Activated CD4-positive, alpha-beta T cell treated with anti-CD3 and anti-CD28 coated beads, Interleukin-2, amount 10 ng/mL, durations not matched to agents 24 days and 14 days (primary cell): ENCODE data around the gene MED17. TPM values are rescaled to one million over a fixed set of nuclear protein-coding genes. Genes with fewer than 3 reads are reported as not detected.

ENCODE experiments used
- DNase-seq: peaks from one replicate; pipeline ENCODE4 v3.0.0; 2022
- H3K27ac Mint-ChIP-seq: one replicate; pipeline ENCODE4 v1.8.0; 2022; ENCODE audit warnings: mild to moderate bottlenecking, mixed read lengths
- H3K27me3 Mint-ChIP-seq: one replicate; pipeline ENCODE4 v1.8.0; 2022; ENCODE audit warnings: mixed read lengths
- H3K36me3 Mint-ChIP-seq: one replicate; pipeline ENCODE4 v1.8.0; 2022; ENCODE audit warnings: low read depth, mild to moderate bottlenecking, mixed read lengths
- H3K4me1 Mint-ChIP-seq: one replicate; pipeline ENCODE4 v1.8.0; 2021; ENCODE audit warnings: mixed read lengths
- H3K4me3 Mint-ChIP-seq: one replicate; pipeline ENCODE4 v1.8.0; 2022; ENCODE audit warnings: mild to moderate bottlenecking, moderate library complexity, mixed read lengths
- H3K9me3 Mint-ChIP-seq: one replicate; pipeline ENCODE4 v1.8.0; 2021; ENCODE audit warnings: mixed read lengths
- intact Hi-C: fragments of 100-400 bp; cut with micrococcal nuclease; formaldehyde crosslinking; loops from one replicate; pipeline ENCODE4 v1.15.1; 2023
- total RNA-seq: library from RNA; stranded (reverse); gene quantifications from 2 replicates; pipeline ENCODE4 v1.2.3, GENCODE V29; 2022

The MED17 gene
- total RNA-seq, 1 donor from 2014 or later: 55.1 TPM

DNA sequence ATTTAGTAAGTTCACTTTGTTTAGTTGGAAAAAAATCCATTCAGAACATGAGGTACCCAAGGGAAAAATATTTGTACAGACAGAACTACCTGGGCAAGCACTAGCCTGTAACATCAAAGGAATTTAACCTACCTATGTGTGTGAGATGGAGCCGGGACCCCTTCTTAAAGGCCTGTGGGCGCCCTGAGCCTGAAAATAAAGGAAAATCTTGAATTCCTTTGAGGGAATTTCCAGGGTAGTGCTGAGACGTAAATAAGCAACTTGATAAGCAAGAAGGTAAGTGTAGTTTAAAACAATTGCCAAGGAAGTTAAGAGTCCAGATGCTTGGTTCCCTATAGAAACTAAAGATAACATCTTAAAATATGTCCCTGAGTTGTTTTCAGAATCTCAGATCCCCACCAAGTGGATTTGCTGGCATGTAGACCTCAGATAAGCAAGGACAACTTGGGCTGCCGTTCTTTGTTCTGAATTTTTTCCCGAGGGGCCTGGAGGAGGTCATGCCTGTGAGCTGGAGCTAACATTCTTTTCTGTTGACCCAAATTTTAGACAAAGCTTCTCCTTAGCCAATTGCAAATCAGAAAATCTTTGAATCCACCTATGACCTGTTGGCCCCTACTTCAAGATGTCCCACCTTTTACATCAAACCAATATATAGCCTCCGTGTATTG is 31.0 kb downstream of the MED17 start:
- intact Hi-C loops: no loop called here
- no peaks in the 10 kb centered on the region for H3K27me3 Mint-ChIP-seq
- DNase-seq: no peak
- peaks cover 54% of the 10 kb centered on the region for H3K36me3 Mint-ChIP-seq
- H3K9me3 Mint-ChIP-seq: no peaks in the 10 kb centered on the region
- no peaks in the 10 kb centered on the region for H3K4me1 Mint-ChIP-seq
- H3K4me3 Mint-ChIP-seq: no peak overlapping the region
- no peak overlapping the region for H3K27ac Mint-ChIP-seq

DNA sequence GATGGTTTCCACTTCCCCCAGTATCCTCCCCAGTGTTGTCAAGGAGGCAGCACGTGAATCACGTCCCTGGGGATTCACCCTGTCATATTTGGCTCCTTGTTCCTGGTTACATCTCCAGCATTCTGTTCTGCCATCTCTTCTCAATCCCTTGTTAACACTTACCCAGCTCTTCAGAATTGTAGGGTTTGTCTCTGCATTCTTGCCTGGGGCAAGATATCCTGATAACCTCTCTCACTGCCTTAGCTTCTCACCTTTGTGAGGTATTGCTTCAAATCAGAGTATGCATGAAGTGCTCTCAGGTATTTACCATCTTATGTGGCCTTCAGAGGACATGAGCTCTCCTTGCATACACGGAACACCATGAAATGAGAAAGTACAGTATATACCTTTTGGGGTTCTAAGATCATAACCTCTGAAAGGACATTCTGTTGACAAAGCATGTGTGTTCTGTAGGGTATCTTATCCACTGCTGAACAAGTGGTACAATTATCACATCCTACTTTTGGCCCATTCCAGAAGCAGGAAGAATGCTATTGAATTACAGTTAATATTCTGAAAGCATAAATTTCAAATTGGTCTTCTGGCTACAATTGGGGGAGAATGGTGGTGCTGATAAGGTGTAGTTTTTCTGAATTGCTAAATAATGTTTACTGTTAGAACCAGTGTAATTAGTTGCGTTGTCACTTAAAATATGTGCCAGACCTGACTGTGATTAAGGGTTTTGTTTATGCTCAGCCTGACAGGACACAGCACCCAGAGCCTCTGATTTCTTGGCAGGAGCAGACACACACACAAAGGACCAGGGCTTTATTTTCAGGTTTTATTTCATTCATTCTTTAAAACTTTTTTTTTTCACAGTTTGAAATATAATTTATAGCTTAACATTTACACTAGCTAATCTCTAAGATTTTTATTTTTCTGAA is 33.6 kb downstream of the MED17 start:
- intact Hi-C loops: no loop called here
- H3K4me3 Mint-ChIP-seq: no peak overlapping the region

DNA sequence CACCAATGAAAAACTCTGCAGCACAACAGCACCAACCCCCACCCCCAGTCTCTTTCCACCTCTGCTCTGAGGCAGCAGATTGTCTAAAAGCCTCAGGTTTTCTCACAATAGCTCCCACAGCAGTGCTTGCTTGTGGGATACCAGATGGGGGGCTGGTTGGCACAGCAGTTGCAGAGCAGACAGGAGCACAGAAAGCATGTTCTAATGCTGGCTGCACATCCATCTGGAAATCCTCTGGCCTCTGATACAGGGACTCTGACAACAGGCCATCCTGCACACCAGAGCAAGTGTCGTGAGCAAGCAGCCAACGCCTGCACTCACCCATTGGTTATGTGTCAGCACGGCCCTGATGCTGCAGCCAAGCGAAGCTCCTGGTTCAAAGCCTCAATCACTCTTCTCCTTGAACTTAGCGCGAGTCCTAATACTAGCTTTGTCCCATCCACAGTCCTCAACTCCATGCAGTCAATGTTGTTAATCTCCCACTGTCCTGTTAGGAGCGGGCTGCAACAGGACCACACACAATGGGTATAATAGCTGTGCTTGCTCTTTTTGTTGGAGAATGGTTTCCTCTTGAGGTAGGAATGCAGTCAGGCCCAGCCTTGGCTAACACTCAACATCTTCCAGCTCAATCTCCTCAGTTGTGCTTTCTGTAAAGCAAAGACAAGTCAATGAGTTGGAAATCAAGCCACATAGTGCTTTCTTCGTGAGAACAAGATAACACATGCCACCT is 36.0 kb downstream of the MED17 start:
- no peak for DNase-seq
- Mint-ChIP-seq H3K4me1 (no peaks in the 10 kb centered on the region), H3K36me3 (peaks cover 12% of the 10 kb centered on the region), H3K4me3 (no peak overlapping the region), H3K9me3 (no peaks in the 10 kb centered on the region), H3K27ac (no peak overlapping the region), H3K27me3 (no peaks in the 10 kb centered on the region)
- intact Hi-C loops: no loop called here

More for the DNA sequence above, 33.6 kb downstream of the MED17 start:
- Mint-ChIP-seq H3K27ac (no peak overlapping the region), H3K36me3 (peaks cover 33% of the 10 kb centered on the region), H3K4me1 (no peaks in the 10 kb centered on the region), H3K9me3 (no peaks in the 10 kb centered on the region), H3K27me3 (no peaks in the 10 kb centered on the region)
- no peak for DNase-seq

DNA sequence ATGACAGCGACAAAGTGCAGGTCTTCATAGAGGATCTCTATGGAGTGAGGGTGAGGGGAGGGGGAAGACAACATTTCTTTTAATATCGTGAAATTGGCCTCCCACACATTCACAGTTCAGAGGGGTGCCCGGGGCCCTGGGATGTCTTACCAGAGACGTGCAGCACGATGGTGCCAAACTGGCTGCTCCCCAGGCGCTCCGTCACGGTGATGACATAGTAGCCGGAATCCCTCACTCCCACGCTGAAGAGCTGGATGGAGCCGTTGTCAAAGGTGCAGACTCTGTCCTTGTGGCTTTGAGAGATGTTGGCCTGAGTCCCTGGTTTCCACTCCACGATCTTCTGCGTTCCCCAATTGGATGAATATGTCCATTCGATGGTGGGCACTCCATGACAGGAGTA is 36.8 kb downstream of the MED17 start:
- Mint-ChIP-seq H3K27ac (no peak overlapping the region), H3K27me3 (no peaks in the 10 kb centered on the region), H3K4me1 (no peaks in the 10 kb centered on the region), H3K36me3 (peaks cover 8% of the 10 kb centered on the region), H3K4me3 (no peak overlapping the region), H3K9me3 (no peaks in the 10 kb centered on the region)
- intact Hi-C loops: no loop called here
- DNase-seq: no peak

DNA sequence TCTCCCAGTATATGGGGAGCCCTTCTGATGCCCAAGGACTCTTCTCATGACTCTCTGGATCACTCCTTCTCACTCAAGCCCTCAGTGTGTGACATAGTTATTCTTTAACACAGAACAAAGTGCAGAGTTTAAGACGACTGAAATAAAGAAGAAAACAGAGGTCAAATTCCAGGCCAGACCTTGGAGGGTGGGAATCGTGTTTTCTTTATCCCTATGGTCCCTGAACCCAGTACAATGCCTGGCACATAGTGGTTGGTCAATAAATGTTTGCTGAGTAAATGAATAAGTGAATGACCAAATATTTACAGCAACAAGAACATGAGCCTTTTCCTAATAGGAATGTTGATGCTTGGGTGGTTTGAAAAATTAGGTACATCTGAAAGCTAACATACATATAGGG is 37.5 kb downstream of the MED17 start:
- Mint-ChIP-seq H3K4me3 (no peak overlapping the region), H3K36me3 (peaks cover 5% of the 10 kb centered on the region), H3K4me1 (no peaks in the 10 kb centered on the region), H3K9me3 (no peaks in the 10 kb centered on the region), H3K27ac (no peak overlapping the region), H3K27me3 (peaks cover under 1% of the 10 kb centered on the region)
- no peak for DNase-seq
- intact Hi-C loops: no loop called here

DNA sequence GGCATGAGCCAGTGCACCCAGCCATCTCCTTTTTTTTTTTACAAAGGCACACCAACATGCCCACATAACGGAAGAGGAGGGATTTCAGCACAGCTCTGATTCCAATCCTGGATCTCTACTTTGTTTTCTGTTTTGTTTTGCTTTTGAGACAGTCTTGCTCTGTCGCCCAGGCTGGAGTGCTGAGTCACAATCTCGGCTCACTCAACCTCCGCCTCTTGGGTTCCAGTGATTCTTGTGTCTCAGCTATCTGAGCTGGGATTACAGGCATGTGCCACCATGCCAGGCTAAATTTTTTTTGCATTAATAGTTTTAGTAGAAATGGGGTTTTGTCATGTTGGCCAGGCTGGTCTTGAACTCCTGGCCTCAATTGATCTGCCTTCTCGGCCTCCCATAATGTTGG is 38.3 kb downstream of the MED17 start:
- no peak overlapping the region for H3K27ac Mint-ChIP-seq
- H3K9me3 Mint-ChIP-seq: no peaks in the 10 kb centered on the region
- intact Hi-C loops: no loop called here
- H3K4me1 Mint-ChIP-seq: no peaks in the 10 kb centered on the region
- no peak for DNase-seq
- H3K27me3 Mint-ChIP-seq: peaks cover 3% of the 10 kb centered on the region
- H3K36me3 Mint-ChIP-seq: peaks cover 3% of the 10 kb centered on the region
- H3K4me3 Mint-ChIP-seq: no peak overlapping the region

DNA sequence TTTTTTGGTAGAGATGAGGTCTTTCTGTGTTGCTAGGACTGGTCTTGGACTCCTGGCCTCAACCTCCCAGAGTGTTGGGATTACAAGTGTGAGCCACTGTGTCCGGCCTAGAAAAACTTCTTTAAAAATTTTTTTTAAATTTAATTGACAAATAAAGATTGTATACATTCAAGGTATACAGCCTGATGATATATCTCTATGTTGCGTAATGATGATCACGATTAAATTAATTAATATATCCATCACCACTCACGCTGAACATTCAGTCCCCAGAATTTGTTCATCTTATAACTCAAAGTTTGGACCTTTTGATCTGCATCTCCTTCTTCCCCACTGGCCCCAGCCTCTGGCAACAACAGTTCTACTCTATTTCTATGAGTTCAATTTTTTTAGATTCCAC is 39.1 kb downstream of the MED17 start:
- no peak for DNase-seq
- Mint-ChIP-seq H3K27me3 (peaks cover 3% of the 10 kb centered on the region), H3K27ac (no peak overlapping the region), H3K4me3 (no peak overlapping the region), H3K36me3 (peaks cover 1% of the 10 kb centered on the region), H3K9me3 (no peaks in the 10 kb centered on the region), H3K4me1 (no peaks in the 10 kb centered on the region)
- intact Hi-C loops: no loop called here

DNA sequence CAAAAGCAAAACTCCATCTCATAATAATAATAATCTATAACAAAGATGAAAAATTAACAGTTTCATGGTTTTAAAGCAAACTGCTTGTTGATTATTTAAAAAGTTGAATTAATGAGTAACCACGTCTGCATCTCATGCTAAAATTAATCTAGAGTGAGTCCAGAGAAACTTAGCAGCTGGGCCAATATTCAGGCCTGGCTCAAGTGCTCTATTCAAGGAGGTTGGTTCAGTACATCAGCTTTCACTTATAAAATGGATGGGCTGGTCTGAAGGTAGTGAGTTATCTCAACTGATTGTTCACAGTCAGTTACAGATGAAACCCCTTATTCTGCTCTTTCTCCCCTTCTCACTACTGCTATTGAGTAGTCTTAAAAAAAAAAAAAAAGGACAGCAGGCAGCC is 43.3 kb downstream of the MED17 start:
- intact Hi-C loops: no loop called here
- H3K27ac Mint-ChIP-seq: no peak overlapping the region

DNA sequence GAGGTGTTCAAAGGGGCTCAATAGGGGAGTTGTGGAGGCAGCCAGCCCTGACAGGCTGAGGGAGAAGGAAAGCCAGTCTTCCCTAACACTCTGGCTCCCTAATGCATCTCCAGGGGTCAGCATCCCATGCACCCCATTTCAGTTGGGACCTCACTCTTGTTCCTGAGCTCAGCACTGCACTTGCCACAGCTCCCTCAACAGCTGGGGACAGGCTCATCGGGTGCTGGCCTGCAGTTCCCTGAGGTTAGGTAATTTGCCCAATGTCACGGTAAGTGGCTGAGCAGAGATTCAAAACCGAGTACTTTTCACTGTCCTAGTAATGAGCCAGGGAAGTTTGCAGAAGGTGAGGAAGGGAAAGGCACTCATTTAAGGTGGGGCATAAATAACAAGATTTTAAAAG is 45.5 kb downstream of the MED17 start:
- H3K27ac Mint-ChIP-seq: no peak overlapping the region
- no peaks in the 10 kb centered on the region for H3K36me3 Mint-ChIP-seq
- H3K27me3 Mint-ChIP-seq: peaks cover 7% of the 10 kb centered on the region
- intact Hi-C loops: no loop called here
- DNase-seq: no peak
- H3K9me3 Mint-ChIP-seq: no peaks in the 10 kb centered on the region
- H3K4me3 Mint-ChIP-seq: no peak overlapping the region
- no peaks in the 10 kb centered on the region for H3K4me1 Mint-ChIP-seq

More for the DNA sequence above, 43.3 kb downstream of the MED17 start:
- H3K9me3 Mint-ChIP-seq: no peaks in the 10 kb centered on the region
- H3K4me3 Mint-ChIP-seq: no peak overlapping the region
- no peaks in the 10 kb centered on the region for H3K36me3 Mint-ChIP-seq
- H3K4me1 Mint-ChIP-seq: no peaks in the 10 kb centered on the region
- peaks cover 3% of the 10 kb centered on the region for H3K27me3 Mint-ChIP-seq
- DNase-seq: no peak

DNA sequence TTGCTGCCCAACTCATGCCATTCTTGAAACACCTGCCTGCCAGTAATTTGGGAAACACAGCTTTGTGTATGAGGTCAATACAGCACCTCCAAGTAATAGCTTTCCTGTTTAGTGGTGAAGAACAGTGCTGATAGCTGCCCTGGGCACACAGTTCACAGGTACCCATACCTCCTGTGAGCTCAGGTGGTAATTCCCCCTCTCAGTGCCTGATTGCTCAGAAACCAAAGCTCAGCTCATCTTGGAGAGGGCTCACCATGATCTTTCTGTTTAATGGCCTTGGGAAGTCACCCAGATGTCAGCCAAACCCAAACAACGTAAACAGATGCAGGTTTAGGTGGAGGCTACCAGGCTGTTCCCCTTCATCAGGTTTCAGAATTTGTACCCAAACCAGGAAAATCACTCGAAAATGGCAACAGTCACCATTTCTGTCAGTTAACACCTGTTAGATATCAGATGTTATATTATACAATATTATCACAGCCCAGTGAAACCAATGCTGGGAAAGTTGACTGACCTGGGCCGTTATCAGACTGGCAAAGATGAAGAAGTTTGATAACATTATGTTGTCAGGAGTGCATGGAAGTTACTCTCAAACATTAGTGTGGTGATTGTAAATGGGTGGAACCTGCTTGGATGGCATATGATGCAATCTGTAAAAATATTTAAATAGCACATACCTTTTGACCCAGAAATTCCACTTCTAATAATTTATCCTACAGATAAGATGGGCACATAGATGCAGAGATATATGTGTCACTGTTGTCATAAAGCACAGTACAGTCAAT is 47.5 kb downstream of the MED17 start:
- Mint-ChIP-seq H3K27me3 (peaks cover 7% of the 10 kb centered on the region), H3K4me3 (no peak overlapping the region), H3K27ac (no peak overlapping the region), H3K4me1 (no peaks in the 10 kb centered on the region), H3K36me3 (no peaks in the 10 kb centered on the region), H3K9me3 (no peaks in the 10 kb centered on the region)
- intact Hi-C loops: no loop called here
- DNase-seq: no peak

DNA sequence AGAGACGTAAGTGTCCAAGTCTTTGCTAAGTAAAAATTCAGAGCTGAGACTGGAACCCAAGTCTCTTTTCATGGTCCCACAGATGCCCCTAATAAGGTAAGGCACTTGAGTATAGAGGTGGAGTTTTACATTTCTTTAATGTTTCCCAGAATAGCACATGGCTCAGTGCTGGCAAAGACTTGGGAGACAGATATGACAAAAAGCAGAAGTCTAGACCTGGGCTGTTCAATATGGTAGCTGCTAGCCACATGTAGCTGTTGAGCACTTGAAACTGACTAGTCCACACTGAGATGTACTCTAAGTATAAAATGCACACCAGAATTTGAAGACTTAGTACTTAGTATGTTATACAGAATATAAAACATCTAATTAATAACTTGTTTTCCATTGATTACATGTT is 48.7 kb downstream of the MED17 start:
- no peaks in the 10 kb centered on the region for H3K4me1 Mint-ChIP-seq
- no peak for DNase-seq

DNA sequence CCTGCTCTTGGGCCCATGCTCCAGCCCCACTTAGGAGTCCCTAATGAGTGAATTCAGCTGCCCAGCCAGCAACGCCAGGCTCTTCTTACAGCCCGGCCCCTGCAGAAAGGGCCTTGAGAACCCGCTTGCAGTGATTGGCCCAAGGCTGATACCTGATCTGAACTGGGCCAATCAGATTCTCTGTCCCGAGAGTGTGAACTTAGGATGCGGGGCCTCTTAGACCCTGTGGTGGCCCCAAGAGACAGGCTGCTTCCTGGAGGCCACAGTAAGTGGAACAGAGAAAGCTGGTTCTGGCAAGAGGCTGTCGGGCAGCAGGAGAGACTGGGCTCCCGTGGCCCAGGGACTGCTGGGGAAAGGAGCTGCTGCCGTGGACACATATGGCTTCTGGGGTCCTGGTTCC is 54.9 kb downstream of the MED17 start:
- H3K4me1 Mint-ChIP-seq: no peaks in the 10 kb centered on the region
- H3K36me3 Mint-ChIP-seq: no peaks in the 10 kb centered on the region
- peaks cover 3% of the 10 kb centered on the region for H3K27me3 Mint-ChIP-seq
- H3K9me3 Mint-ChIP-seq: no peaks in the 10 kb centered on the region
- H3K4me3 Mint-ChIP-seq: no peak overlapping the region
- H3K27ac Mint-ChIP-seq: no peak overlapping the region
- no peak for DNase-seq
- intact Hi-C loops: no loop called here

More for the DNA sequence above, 48.7 kb downstream of the MED17 start:
- peaks cover 4% of the 10 kb centered on the region for H3K27me3 Mint-ChIP-seq
- H3K4me3 Mint-ChIP-seq: no peak overlapping the region
- no peak overlapping the region for H3K27ac Mint-ChIP-seq
- H3K9me3 Mint-ChIP-seq: no peaks in the 10 kb centered on the region
- intact Hi-C loops: no loop called here
- H3K36me3 Mint-ChIP-seq: no peaks in the 10 kb centered on the region

DNA sequence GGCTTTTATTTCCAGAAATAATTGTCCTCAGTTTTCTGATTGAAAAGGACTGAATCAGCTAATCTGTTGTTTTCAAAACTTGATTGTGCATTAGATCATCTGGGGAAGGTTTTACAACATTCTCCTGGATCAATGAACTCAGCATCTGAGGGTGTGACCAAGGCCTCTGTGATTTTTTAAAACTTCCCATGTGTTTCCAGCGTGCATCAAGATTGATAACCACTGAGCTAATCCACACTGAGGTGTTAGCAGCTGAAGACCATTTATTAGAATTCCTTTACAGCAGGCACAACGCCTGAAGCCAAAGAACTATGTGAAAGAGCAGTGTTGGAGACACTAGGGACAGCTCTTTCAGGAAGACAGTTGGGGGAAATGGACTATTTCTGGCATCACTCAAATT is 56.1 kb downstream of the MED17 start:
- no peak for DNase-seq
- H3K36me3 Mint-ChIP-seq: no peaks in the 10 kb centered on the region
- no peak overlapping the region for H3K4me3 Mint-ChIP-seq
- H3K9me3 Mint-ChIP-seq: no peaks in the 10 kb centered on the region
- H3K27ac Mint-ChIP-seq: no peak overlapping the region
- intact Hi-C loops: no loop called here
- H3K27me3 Mint-ChIP-seq: peaks cover 2% of the 10 kb centered on the region
- no peaks in the 10 kb centered on the region for H3K4me1 Mint-ChIP-seq
